OCI-M2 (cell line): ENCODE measurements around the gene PEX10.

Source experiments
- DNase-seq: peaks from one replicate; lab custom pipeline; 2025; ENCODE audit not compliant: unreplicated experiment; lab: John Stamatoyannopoulos, UW

Gene PEX10

GRCh38 chr1:2376261-2376741 is 36.1 kb downstream of the PEX10 start:
- no peak for DNase-seq

GRCh38 chr1:2375923-2376260 is 36.5 kb downstream of the PEX10 start:
- DNase-seq: no peak

GRCh38 chr1:2375246-2375922 is 37.0 kb downstream of the PEX10 start:
- no peak for DNase-seq

GRCh38 chr1:2374252-2375155 is 37.9 kb downstream of the PEX10 start:
- DNase-seq: no peak

GRCh38 chr1:2373551-2374251 is 38.7 kb downstream of the PEX10 start:
- no peak for DNase-seq

GRCh38 chr1:2372551-2373490 is 39.5 kb downstream of the PEX10 start:
- DNase-seq: no peak

GRCh38 chr1:2368053-2368744 is 44.2 kb downstream of the PEX10 start:
- DNase-seq: no peak

- DNase-seq: no peak
Observed at GRCh38 chr1:2363847-2364513, 48.4 kb downstream of the PEX10 start.

- DNase-seq: no peak
Observed at GRCh38 chr1:2360588-2361364, 51.6 kb downstream of the PEX10 start.

GRCh38 chr1:2358651-2359640 is 53.4 kb downstream of the PEX10 start:
- DNase-seq: no peak

- DNase-seq: no peak
Observed at GRCh38 chr1:2358072-2358471, 54.3 kb downstream of the PEX10 start.

GRCh38 chr1:2356911-2357845 is 55.2 kb downstream of the PEX10 start:
- DNase-seq: no peak

- DNase-seq: no peak
Observed at GRCh38 chr1:2356401-2356800, 56.0 kb downstream of the PEX10 start.

GRCh38 chr1:2355373-2356261 is 56.7 kb downstream of the PEX10 start:
- no peak for DNase-seq
